Activated CD8-positive, alpha-beta memory T cell treated with anti-CD3 and anti-CD28 coated beads, Interleukin-2, amount 50 U/mL, for 4 hours (primary cell): ENCODE data around the gene THRA.
"Not testable (repeated sequence)": the region's sequence is repeated elsewhere in the genome, so short reads cannot be mapped to it uniquely, and the experiment has no call there.

Experiments used
- DNase-seq: peaks from one replicate; pipeline ENCODE4 v3.0.0-alpha.2; 2020

The THRA gene

GRCh38 chr17:40121181-40122135, 58.7 kb downstream of the THRA start, which contains the start of gene MSL1:
Gene MSL1 (plus strand): TSS chr17:40121971. CDS start chr17:40122613, 642 bp downstream.
- peak; percentile 85 for DNase-seq

- DNase-seq, result peak; percentile 56
These were observed 59.6 kb downstream of the THRA start for GRCh38 chr17:40122136-40122998.

GRCh38 chr17:40122999-40123810, 60.4 kb downstream of the THRA start:
- DNase-seq, result peak; percentile 47

GRCh38 chr17:40123811-40124114, 61.0 kb downstream of the THRA start:
- no peak for DNase-seq

GRCh38 chr17:40124279-40125141, 61.7 kb downstream of the THRA start:
- DNase-seq, result no peak

GRCh38 chr17:40129498-40129897, 66.7 kb downstream of the THRA start:
- no peak for DNase-seq

- DNase-seq, result no peak
These were observed 67.7 kb downstream of the THRA start for GRCh38 chr17:40130352-40131042.

- DNase-seq, result no peak
These were observed 71.4 kb downstream of the THRA start for GRCh38 chr17:40134184-40134583.

- no peak for DNase-seq
These were observed 73.1 kb downstream of the THRA start for GRCh38 chr17:40135817-40136216.

- DNase-seq, result no peak
These were observed 76.8 kb downstream of the THRA start for GRCh38 chr17:40139566-40140058.

GRCh38 chr17:40143166-40143565, 80.4 kb downstream of the THRA start:
- not testable (repeated sequence) for DNase-seq
